IPS DF 19.7 (cell line): Measurements from ENCODE around the gene ALPI.
"Not testable (repeated sequence)": the region's sequence is repeated elsewhere in the genome, so short reads cannot be mapped to it uniquely, and the experiment has no call there.

Experiments used
- DNase-seq: peaks from one replicate; pipeline ENCODE4 v3.0.0-alpha.2; 2013; ENCODE audit warnings: low read depth, low spot score

The ALPI gene

GRCh38 chr2:232441922-232442321, 14.0 kb upstream of the ALPI start:
- DNase-seq: not testable (repeated sequence)

GRCh38 chr2:232442431-232442830, 13.5 kb upstream of the ALPI start:
- not testable (repeated sequence) for DNase-seq

GRCh38 chr2:232443047-232443446, 12.9 kb upstream of the ALPI start:
- DNase-seq: not testable (repeated sequence)

- not testable (repeated sequence) for DNase-seq
These were observed 12.1 kb upstream of the ALPI start for GRCh38 chr2:232443669-232444408.

GRCh38 chr2:232444409-232445148, 11.4 kb upstream of the ALPI start:
- no peak for DNase-seq

GRCh38 chr2:232445149-232445885, 10.6 kb upstream of the ALPI start:
- not testable (repeated sequence) for DNase-seq

- DNase-seq: not testable (repeated sequence)
These were observed 9.6 kb upstream of the ALPI start for GRCh38 chr2:232446266-232446777.

GRCh38 chr2:232447091-232447620, 8.8 kb upstream of the ALPI start:
- no peak for DNase-seq

- no peak for DNase-seq
These were observed 8.2 kb upstream of the ALPI start for GRCh38 chr2:232447638-232448303.

GRCh38 chr2:232448304-232448690, 7.7 kb upstream of the ALPI start:
- DNase-seq: no peak

- no peak for DNase-seq
These were observed 6.0 kb upstream of the ALPI start for GRCh38 chr2:232449964-232450363.

- not testable (repeated sequence) for DNase-seq
These were observed 4.3 kb upstream of the ALPI start for GRCh38 chr2:232451645-232452044.

- no peak for DNase-seq
These were observed 1.3 kb upstream of the ALPI start for GRCh38 chr2:232454630-232455029.

- DNase-seq: no peak
These were observed 555 bp downstream of the ALPI start for GRCh38 chr2:232456296-232457120.

- no peak for DNase-seq
These were observed 1.4 kb downstream of the ALPI start for GRCh38 chr2:232457121-232458011.

- no peak for DNase-seq
These were observed 2.2 kb downstream of the ALPI start for GRCh38 chr2:232458051-232458660.

- no peak for DNase-seq
These were observed 2.9 kb downstream of the ALPI start for GRCh38 chr2:232458661-232459418.

GRCh38 chr2:232459419-232460035, 3.6 kb downstream of the ALPI start:
- no peak for DNase-seq
